Gastroesophageal sphincter (tissue), 3 donors: ENCODE results near the gene CEMIP2.

Experiments
- POLR2A ChIP-seq, 2 donors: fragments of 450-650 bp; IDR thresholded peaks; one replicate each; pipeline ENCODE4 v1.6.1; 2017; ENCODE audit warnings: antibody characterized with exemption in 2 of 2, mild to moderate bottlenecking in 2 of 2, moderate library complexity in 1 of 2
- TF ChIP-seq, protein P1 (sequence below), 4 experiments: fragments of 200-600 bp in 2 of 4; fragments of 450-650 bp in 2 of 4; sonication (generic) in 1 of 4; IDR thresholded peaks; one replicate each; pipeline ENCODE4 v1.5.1; 2017 to 2019; ENCODE audit warnings: antibody characterized with exemption in 4 of 4, mild to moderate bottlenecking in 2 of 4, moderate library complexity in 2 of 4

DNA sequence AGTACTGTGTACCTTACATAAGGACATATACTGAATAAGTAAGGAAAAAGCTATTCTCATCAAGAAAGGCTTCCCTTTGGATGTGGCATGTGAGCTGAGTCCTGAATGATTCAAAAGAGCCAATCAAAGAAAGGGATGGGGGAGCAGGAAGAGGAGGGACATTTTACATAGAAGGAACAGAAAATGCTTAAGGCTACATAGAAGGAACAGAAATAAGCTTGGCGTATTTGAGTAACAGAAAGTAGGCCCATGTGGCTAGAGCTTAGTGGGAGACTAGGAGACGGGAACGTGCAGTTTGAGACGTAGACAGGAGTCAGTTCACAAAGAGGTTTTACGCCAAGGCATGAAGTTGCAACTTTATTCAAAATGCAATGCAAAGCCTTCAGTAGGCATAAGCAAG is 126.3 kb downstream of the CEMIP2 start:
- TF ChIP-seq, protein P1, sequence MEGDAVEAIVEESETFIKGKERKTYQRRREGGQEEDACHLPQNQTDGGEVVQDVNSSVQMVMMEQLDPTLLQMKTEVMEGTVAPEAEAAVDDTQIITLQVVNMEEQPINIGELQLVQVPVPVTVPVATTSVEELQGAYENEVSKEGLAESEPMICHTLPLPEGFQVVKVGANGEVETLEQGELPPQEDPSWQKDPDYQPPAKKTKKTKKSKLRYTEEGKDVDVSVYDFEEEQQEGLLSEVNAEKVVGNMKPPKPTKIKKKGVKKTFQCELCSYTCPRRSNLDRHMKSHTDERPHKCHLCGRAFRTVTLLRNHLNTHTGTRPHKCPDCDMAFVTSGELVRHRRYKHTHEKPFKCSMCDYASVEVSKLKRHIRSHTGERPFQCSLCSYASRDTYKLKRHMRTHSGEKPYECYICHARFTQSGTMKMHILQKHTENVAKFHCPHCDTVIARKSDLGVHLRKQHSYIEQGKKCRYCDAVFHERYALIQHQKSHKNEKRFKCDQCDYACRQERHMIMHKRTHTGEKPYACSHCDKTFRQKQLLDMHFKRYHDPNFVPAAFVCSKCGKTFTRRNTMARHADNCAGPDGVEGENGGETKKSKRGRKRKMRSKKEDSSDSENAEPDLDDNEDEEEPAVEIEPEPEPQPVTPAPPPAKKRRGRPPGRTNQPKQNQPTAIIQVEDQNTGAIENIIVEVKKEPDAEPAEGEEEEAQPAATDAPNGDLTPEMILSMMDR (IDR thresholded peaks at IDR 0.05): no peak
- TF ChIP-seq POLR2A (IDR thresholded peaks at IDR 0.05): no peak
